Measurements from ENCODE around the gene CDK5RAP1.
A peak's percentile ranks its signal among the peaks of the same experiment; 100 is the strongest.

Gene CDK5RAP1

GRCh38 chr20:33423141-33423834 is 22.0 kb upstream of the CDK5RAP1 start:
- CTCF ChIA-PET = no interaction called here
- no peak for DNase-seq (ENCODE audit: extremely low spot score)
- TF ChIP-seq FOXM1 (IDR thresholded peaks at IDR 0.05; ENCODE audit: borderline replicate concordance) = no peak
- TF ChIP-seq TARDBP (IDR thresholded peaks at IDR 0.05) = no peak
- no peak for TF ChIP-seq NFRKB (IDR thresholded peaks at IDR 0.05)
- no peak for TF ChIP-seq SP1 (IDR thresholded peaks at IDR 0.05)
- no peak for TF ChIP-seq FOXK2 (IDR thresholded peaks at IDR 0.05)
- no peak for TF ChIP-seq PKNOX1 (IDR thresholded peaks at IDR 0.05)
- no peak for TF ChIP-seq ARNT (IDR thresholded peaks at IDR 0.05)
- no peak for TF ChIP-seq FOXA1 (IDR thresholded peaks at IDR 0.05)
- TF ChIP-seq LEF1 (IDR thresholded peaks at IDR 0.05; ENCODE audit: borderline replicate concordance) = no peak
- no peak for TF ChIP-seq HDGF (IDR thresholded peaks at IDR 0.05; ENCODE audit: borderline replicate concordance)
- no peak for TF ChIP-seq CTBP1 (IDR thresholded peaks at IDR 0.05; ENCODE audit: borderline replicate concordance)
- no peak for TF ChIP-seq BHLHE40 (IDR thresholded peaks at IDR 0.05; ENCODE audit: borderline replicate concordance)
- TF ChIP-seq SUZ12 (IDR thresholded peaks at IDR 0.05) = no peak
- no peak for TF ChIP-seq ZNF384 (IDR thresholded peaks at IDR 0.05)
- TF ChIP-seq L3MBTL2 (conservative IDR thresholded peaks at IDR 0.05) = no peak
- POLR2A ChIA-PET = no interaction called here

- ChIA-PET CTCF (no interaction called here), POLR2A (no interaction called here)
- no peak for DNase-seq (ENCODE audit: extremely low spot score)
- TF ChIP-seq NFRKB (IDR thresholded peaks at IDR 0.05) = no peak
Observed at GRCh38 chr20:33419140-33419974, 18.0 kb upstream of the CDK5RAP1 start.

- no peak for DNase-seq (ENCODE audit: extremely low spot score)
- ChIA-PET POLR2A (no interaction called here), CTCF (no interaction called here)
- TF ChIP-seq FOXA1 (IDR thresholded peaks at IDR 0.05) (no peak), ZNF384 (IDR thresholded peaks at IDR 0.05) (peak; percentile 83)
Observed at GRCh38 chr20:33418033-33418432, 16.7 kb upstream of the CDK5RAP1 start.

GRCh38 chr20:33415948-33416347 is 14.6 kb upstream of the CDK5RAP1 start:
- DNase-seq (ENCODE audit: extremely low spot score) = peak; percentile 46
- TF ChIP-seq TARDBP (IDR thresholded peaks at IDR 0.05) = no peak
- TF ChIP-seq PKNOX1 (IDR thresholded peaks at IDR 0.05) = no peak
- TF ChIP-seq FOXK2 (IDR thresholded peaks at IDR 0.05) = no peak
- TF ChIP-seq LEF1 (IDR thresholded peaks at IDR 0.05; ENCODE audit: borderline replicate concordance) = no peak
- no peak for TF ChIP-seq CTBP1 (IDR thresholded peaks at IDR 0.05; ENCODE audit: borderline replicate concordance)
- TF ChIP-seq L3MBTL2 (conservative IDR thresholded peaks at IDR 0.05) = no peak
- TF ChIP-seq FOXM1 (IDR thresholded peaks at IDR 0.05; ENCODE audit: borderline replicate concordance) = no peak
- TF ChIP-seq HDGF (IDR thresholded peaks at IDR 0.05; ENCODE audit: borderline replicate concordance) = no peak
- TF ChIP-seq BHLHE40 (IDR thresholded peaks at IDR 0.05; ENCODE audit: borderline replicate concordance) = no peak
- TF ChIP-seq ELF4 (IDR thresholded peaks at IDR 0.05) = no peak
- TF ChIP-seq ARNT (IDR thresholded peaks at IDR 0.05) = no peak
- no peak for TF ChIP-seq SP1 (IDR thresholded peaks at IDR 0.05)
- no peak for TF ChIP-seq SUZ12 (IDR thresholded peaks at IDR 0.05)
- no peak for TF ChIP-seq ZNF384 (IDR thresholded peaks at IDR 0.05)
- no peak for TF ChIP-seq NFRKB (IDR thresholded peaks at IDR 0.05)
- TF ChIP-seq FOXA1 (IDR thresholded peaks at IDR 0.05) = no peak
- CTCF ChIA-PET = no interaction called here
- POLR2A ChIA-PET = no interaction called here

- TF ChIP-seq TARDBP (IDR thresholded peaks at IDR 0.05) = no peak
- no peak for TF ChIP-seq L3MBTL2 (conservative IDR thresholded peaks at IDR 0.05)
- TF ChIP-seq FOXK2 (IDR thresholded peaks at IDR 0.05) = no peak
- ChIA-PET CTCF (no interaction called here), POLR2A (interaction anchor here (3.1 kb wide), 1 partner anchor 11 kb away, joined by 15 read pairs; the partner anchor contains the start of gene CDK5RAP1)
- DNase-seq (ENCODE audit: extremely low spot score) = no peak
Observed at GRCh38 chr20:33412484-33412838, 11.1 kb upstream of the CDK5RAP1 start.

- ChIA-PET POLR2A (interaction anchor here (1.5 to 3.1 kb wide), 2 partner anchors 10 to 11 kb away, joined by 4 to 15 read pairs; partner anchors contain the start of gene CDK5RAP1), CTCF (no interaction called here)
- TF ChIP-seq ZNF384 (IDR thresholded peaks at IDR 0.05) (no peak), HDGF (IDR thresholded peaks at IDR 0.05; ENCODE audit: borderline replicate concordance) (no peak), TARDBP (IDR thresholded peaks at IDR 0.05) (no peak), FOXK2 (IDR thresholded peaks at IDR 0.05) (no peak), LEF1 (IDR thresholded peaks at IDR 0.05; ENCODE audit: borderline replicate concordance) (no peak), SP1 (IDR thresholded peaks at IDR 0.05) (no peak), SUZ12 (IDR thresholded peaks at IDR 0.05) (no peak), BHLHE40 (IDR thresholded peaks at IDR 0.05; ENCODE audit: borderline replicate concordance) (no peak), NFRKB (IDR thresholded peaks at IDR 0.05) (no peak), CTBP1 (IDR thresholded peaks at IDR 0.05; ENCODE audit: borderline replicate concordance) (no peak), ELF4 (IDR thresholded peaks at IDR 0.05) (no peak), FOXA1 (IDR thresholded peaks at IDR 0.05) (no peak)
- DNase-seq (ENCODE audit: extremely low spot score) = no peak
Observed at GRCh38 chr20:33411711-33412483, 10.6 kb upstream of the CDK5RAP1 start.
